HG03045 (cell line): ENCODE results near the gene TMEM163.
"Not testable (repeated sequence)": the region's sequence is repeated elsewhere in the genome, so short reads cannot be mapped to it uniquely, and the experiment has no call there.

Experiments
- ATAC-seq: cut with Tn5 transposase; IDR thresholded peaks from one replicate; pipeline ENCODE4 v1.9.1; 2021; ENCODE audit warnings: mild to moderate bottlenecking, moderate library complexity; ENCODE audit not compliant: unreplicated experiment

TMEM163 gene

DNA sequence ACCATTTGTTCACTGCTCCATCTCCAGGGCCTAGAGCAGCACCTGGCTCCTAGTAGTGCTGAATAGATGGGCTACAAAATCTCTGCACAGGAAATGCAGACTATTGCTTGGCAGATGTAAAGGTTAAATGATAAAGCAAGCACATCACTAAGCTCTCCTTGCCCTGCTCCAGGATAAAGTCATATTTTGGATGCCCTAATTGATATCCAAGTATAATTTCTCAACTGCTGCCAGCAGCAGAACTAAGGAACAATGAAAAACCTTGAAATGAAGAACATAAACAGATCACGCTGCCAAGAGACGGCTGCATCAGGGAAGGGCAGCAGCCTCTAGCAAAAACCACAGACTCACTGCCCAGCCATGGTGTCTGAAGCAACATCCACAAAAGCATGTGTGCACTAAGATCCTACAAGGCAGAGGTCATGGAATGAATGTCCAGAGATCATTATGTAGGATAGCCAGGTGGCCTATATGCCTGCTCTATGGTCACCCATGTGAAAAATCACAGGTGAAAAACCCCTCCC lies 134.7 kb downstream of the TMEM163 start:
- ATAC-seq: no peak

DNA sequence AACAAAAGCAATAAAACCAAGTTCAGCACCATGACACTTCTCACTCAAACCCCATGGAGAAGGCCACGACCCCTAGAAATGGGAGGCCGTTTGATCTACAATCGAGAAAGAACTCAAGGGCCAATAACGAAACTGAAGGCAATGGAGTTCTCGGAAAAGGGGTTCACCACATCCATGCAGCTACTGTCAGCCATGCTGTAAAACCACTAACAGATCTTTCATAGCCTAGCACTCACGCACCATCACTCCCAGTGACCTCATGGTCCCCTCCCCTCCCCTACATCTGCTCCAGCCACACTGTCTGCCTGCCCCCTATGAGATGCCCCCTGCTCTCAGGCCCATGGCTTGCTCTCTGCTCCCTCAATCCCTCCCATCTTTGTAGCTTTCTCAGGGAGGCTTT lies 135.3 kb downstream of the TMEM163 start:
- no peak for ATAC-seq

- ATAC-seq: no peak
Measured at GRCh38 chr2:134582547-134582899, 136.3 kb downstream of the TMEM163 start.

- no peak for ATAC-seq
Measured at GRCh38 chr2:134581877-134582546, 136.8 kb downstream of the TMEM163 start.

GRCh38 chr2:134578316-134578715 lies 140.5 kb downstream of the TMEM163 start:
- no peak for ATAC-seq

DNA sequence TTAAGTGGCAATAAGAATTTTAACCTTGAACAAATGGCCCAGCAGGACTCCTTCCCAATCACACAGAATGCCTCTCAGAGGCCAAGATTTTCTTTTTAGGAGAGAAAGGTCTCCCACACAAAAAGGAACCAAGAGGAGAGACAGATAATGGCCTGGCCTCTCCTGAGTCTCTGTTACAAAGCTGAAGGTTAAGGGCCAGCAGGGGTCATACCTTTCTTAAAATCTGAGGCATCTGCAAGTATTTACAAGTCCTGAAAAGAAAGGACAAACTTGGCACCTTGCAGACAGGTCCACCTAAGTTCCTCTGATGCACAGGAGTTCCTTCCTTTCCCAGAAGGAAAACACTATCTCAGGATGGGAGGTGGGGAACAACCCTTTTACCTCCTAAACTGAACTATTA lies 142.3 kb downstream of the TMEM163 start:
- no peak for ATAC-seq

GRCh38 chr2:134575888-134576287 lies 142.9 kb downstream of the TMEM163 start:
- no peak for ATAC-seq

- no peak for ATAC-seq
Measured at GRCh38 chr2:134574611-134575330, 144.0 kb downstream of the TMEM163 start.

- ATAC-seq: no peak
Measured at GRCh38 chr2:134573724-134574123, 145.1 kb downstream of the TMEM163 start.

DNA sequence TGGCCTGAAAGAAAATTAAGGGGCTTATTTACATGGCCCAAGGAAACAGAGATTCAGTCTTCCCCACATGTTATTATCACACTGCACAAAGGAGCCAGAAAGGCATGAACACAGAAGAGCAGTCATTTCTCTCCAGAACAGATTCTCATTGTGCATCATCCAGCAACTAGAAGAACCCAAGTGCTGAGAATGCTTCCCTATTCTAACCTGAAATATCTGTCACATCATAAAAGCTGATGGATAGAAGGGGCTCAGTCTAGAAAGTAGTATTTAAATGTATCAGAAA lies 145.8 kb downstream of the TMEM163 start:
- no peak for ATAC-seq

DNA sequence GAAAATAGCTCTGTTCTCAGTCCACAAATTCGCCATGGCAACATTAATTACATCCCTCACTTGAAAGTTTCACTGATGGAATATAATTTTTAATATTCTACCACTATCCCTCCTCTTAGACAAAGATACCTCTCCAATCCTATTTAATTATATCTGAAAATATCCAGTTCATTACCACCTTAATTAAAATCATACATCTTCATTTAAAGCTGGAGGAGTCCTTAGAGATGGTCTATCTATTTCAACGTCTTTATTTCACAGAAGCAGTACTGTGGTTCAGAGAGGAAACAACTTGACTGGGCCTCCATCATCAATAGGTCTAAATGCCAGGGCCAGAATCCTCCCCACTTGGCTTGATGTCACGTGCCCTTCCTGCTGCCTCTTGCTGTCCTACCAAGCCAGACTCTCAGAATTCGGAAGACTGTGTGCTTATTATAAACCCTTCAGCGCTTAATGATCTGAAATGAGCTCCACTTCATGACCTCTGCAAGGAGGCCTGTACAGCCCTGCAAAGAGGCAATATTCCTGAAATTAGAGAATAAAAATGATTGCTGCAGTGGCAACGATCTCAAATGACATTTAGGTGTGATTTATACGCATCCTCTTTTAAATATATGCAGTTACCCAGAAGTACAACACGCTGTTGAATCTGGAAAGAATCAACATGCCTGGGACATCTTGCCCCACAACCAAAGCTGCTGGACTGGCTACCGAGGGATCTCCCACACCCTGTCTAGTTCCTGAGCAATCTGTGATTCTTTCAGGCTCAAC lies 146.3 kb downstream of the TMEM163 start:
- ATAC-seq: no peak

- no peak for ATAC-seq
Measured at GRCh38 chr2:134570676-134571075, 148.1 kb downstream of the TMEM163 start.

DNA sequence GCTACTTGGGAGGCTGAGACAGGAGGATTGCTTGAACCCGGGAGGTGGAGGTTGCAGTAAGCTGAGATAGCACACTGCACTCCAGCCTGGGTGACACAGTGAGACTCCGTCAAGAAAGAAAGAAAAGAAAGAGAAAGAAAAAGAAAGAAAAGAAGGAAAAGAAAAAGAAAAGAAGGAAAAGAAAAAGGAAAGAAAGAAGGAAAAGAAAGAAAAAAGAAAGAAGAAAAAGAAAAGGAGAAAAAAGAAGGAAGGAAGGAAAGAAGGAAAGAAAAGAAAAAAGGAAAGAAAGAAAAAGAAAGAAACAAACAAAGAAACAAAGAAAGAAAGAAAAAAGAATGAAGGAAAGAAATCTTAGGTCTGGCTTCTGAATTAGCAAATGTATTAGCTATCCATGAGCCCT lies 150.4 kb downstream of the TMEM163 start:
- ATAC-seq: no peak

DNA sequence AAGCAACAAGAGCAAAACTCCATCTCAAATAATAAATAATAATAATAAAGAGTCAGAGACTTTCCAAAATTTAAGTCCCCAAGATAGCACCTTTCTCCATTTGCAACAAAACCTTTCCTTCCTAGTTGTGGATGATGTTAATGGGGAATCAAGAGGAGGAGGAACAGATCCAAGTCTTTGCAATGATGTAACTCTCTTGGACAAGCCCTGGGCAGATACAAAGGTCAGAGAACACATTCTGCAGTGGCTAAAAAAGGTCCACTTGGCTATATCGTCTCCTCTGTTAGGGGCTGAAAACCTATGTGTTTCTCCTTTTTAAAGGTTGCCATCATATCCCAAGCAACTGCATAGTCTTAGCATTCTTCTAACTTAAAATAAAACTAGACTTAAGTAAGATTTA lies 151.1 kb downstream of the TMEM163 start:
- no peak for ATAC-seq

DNA sequence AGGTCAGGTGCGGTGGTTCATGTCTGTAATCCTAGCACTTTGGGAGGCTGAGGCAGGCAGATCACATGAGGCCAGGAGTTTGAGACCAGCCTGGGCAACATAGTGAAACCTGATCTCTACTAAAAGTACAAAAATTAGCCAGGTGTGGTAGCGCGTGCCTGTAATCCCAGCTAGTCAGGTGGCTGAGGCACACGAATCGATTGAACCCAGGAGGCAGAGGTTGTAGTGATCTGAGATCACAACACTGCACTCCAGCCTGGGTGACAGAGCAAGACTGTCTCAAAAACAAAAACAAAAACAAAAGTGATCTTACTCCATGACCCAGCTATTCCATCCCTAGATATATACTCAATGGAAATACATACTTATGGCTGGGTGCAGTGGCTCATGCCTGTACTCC lies 153.8 kb downstream of the TMEM163 start:
- not testable (repeated sequence) for ATAC-seq

GRCh38 chr2:134564549-134564948 lies 154.3 kb downstream of the TMEM163 start:
- no peak for ATAC-seq

- ATAC-seq: no peak
Measured at GRCh38 chr2:134558208-134558830, 160.5 kb downstream of the TMEM163 start.

DNA sequence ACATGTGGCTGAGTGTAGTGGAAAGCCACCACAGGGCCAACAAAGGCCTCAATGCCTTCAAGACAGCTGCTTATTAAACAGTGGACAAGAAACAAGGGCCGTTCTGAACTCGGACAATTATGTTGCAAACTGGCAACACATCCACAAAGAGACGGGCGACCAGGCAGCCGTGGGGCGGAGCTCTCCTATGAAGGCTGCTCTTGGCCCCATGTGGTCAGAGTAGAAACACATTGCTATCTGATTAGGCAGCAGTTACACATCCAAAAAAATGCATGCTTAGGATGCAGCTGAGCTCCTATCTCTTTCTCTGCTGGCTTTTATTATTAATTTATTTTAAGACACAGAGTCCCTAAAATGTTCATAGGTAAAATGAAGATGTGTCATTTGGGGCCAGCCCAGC lies 163.4 kb downstream of the TMEM163 start:
- ATAC-seq: no peak

GRCh38 chr2:134553657-134554056 lies 165.1 kb downstream of the TMEM163 start:
- no peak for ATAC-seq

DNA sequence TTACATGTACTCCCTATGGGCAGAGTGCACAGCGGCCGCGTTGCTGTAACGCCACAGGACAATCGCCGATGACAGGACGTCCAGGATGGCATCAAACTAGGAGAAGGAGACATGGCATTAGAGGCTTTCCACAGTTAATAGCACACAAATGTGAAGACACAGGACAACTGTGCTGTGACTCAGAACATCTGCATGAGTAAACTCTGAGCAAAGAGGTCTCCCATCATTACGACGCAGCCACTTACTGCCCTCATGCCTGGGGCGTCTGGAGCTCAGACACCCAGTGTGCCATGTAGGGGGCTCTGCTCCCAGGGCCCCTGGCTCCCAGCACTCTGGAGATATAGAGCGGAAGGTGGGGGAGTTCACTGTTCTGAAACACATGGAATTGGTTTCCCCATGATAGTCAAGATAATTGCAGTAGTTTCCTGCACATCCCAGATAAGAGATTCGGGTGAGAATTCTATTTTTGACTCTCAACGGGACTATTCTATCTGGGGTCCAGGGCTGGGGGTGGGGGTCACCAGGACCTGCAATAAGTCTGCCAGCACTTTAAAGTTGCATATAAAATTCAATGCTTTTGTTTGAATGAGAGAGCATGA lies 168.1 kb downstream of the TMEM163 start:
- ATAC-seq: no peak

GRCh38 chr2:134549104-134549503 lies 169.7 kb downstream of the TMEM163 start:
- no peak for ATAC-seq
